H1 (cell line): ENCODE data around the gene APP. TPM values are rescaled to one million over a fixed set of nuclear protein-coding genes. Genes with fewer than 3 reads are reported as not detected.

Source experiments
- CTCF ChIA-PET: fragments of 300-600 bp; sonication (Branson Sonifier 250); formaldehyde crosslinking; loops from one replicate; lab custom pipeline; 2021; ENCODE audit not compliant: partially characterized antibody; lab: Charles Lee
- POLR2A ChIA-PET: fragments of 300-600 bp; sonication (Branson Sonifier 250); formaldehyde crosslinking; loops from one replicate; lab custom pipeline; 2021; ENCODE audit warnings: inconsistent platforms; ENCODE audit not compliant: partially characterized antibody; lab: Charles Lee
- DNase-seq, 2 experiments: peaks; one replicate each; pipeline versions ENCODE4 v3.0.0 to v3.0.0-alpha.2; 2010 to 2022; ENCODE audit warnings: low spot score in 2 of 2, low read depth in 1 of 2, mixed read lengths in 1 of 2
- FAIRE-seq: peaks from 2 replicates; lab custom pipeline; 2011; peaks lifted over from hg19 to GRCh38; lab: Jason Lieb, UNC
- H2AFZ ChIP-seq: 2 replicates; pipeline ENCODE4 v1.8.1; 2012; ENCODE audit warnings: low read length, inconsistent platforms
- H2AK5ac ChIP-seq: 2 replicates; pipeline ENCODE4 v1.6.1; 2013; ENCODE audit warnings: low read depth, low read length
- H2BK120ac ChIP-seq: replicated peaks from 2 replicates; pipeline ENCODE3; 2013; ENCODE audit warnings: low read depth, low read length, inconsistent platforms
- H2BK12ac ChIP-seq: 2 replicates; pipeline ENCODE4 v1.6.1; 2013; ENCODE audit warnings: low read depth, low read length
- H2BK15ac ChIP-seq: 2 replicates; pipeline ENCODE4 v1.6.1; 2013; ENCODE audit warnings: low read length
- H2BK20ac ChIP-seq: 2 replicates; pipeline ENCODE4 v1.6.1; 2013; ENCODE audit warnings: low read length
- H2BK5ac ChIP-seq: 2 replicates; pipeline ENCODE4 v1.6.1; 2013; ENCODE audit warnings: low read depth, low read length
- H3K14ac ChIP-seq: 2 replicates; pipeline ENCODE4 v1.6.1; 2013; ENCODE audit warnings: inconsistent platforms; ENCODE audit not compliant: insufficient read length
- H3K18ac ChIP-seq: 2 replicates; pipeline ENCODE4 v1.6.1; 2013; ENCODE audit warnings: low read length; ENCODE audit errors: extremely low read depth
- H3K23ac ChIP-seq: 2 replicates; pipeline ENCODE4 v1.6.1; 2013; ENCODE audit warnings: inconsistent platforms; ENCODE audit not compliant: insufficient read length
- H3K23me2 ChIP-seq: 2 replicates; pipeline ENCODE4 v1.6.1; 2013; ENCODE audit warnings: low read depth, low read length
- H3K27ac ChIP-seq: 2 replicates; pipeline ENCODE4 v1.6.1; 2011; ENCODE audit warnings: low read depth, low read length, inconsistent platforms
- H3K27me3 ChIP-seq, 4 experiments: replicated peaks in 1 of 4; 1 replicate in 1 of 4; 2 replicates in 3 of 4; pipeline versions ENCODE4 v1.6.1 to v1.8.1; 2011 to 2013; ENCODE audit warnings: low read length in 3 of 4, mild to moderate bottlenecking in 3 of 4, inconsistent platforms in 2 of 4, mixed read lengths in 2 of 4, moderate library complexity in 1 of 4; ENCODE audit not compliant: control insufficient read depth in 3 of 4, insufficient read depth in 3 of 4; ENCODE audit errors: extremely low read depth in 1 of 4
- H3K36me3 ChIP-seq, 4 experiments: 2 replicates each; pipeline versions ENCODE4 v1.6.1 to v1.8.1; 2011 to 2013; ENCODE audit warnings: mild to moderate bottlenecking in 4 of 4, low read length in 3 of 4, moderate library complexity in 2 of 4, control low read depth in 1 of 4, inconsistent platforms in 1 of 4; ENCODE audit not compliant: insufficient read depth in 4 of 4, control insufficient read depth in 2 of 4
- H3K4ac ChIP-seq: replicated peaks from 2 replicates; pipeline ENCODE3; 2013; ENCODE audit warnings: low read length, low read depth, mixed read lengths, inconsistent platforms; ENCODE audit not compliant: insufficient read length
- H3K4me1 ChIP-seq, 4 experiments: replicated peaks in 1 of 4; 1 replicate in 1 of 4; 2 replicates in 3 of 4; pipeline versions ENCODE4 v1.6.1 to v1.8.1; 2011 to 2013; ENCODE audit warnings: low read length in 3 of 4, inconsistent platforms in 2 of 4, mixed read lengths in 1 of 4; ENCODE audit not compliant: insufficient read depth in 4 of 4, control insufficient read depth in 3 of 4
- H3K4me2 ChIP-seq, 2 experiments: 2 replicates each; pipeline versions ENCODE4 v1.6.1 to v1.8.1; 2011 to 2013; ENCODE audit warnings: low read depth in 2 of 2, low read length in 2 of 2, control low read depth in 1 of 2, inconsistent platforms in 1 of 2, mild to moderate bottlenecking in 1 of 2; ENCODE audit not compliant: insufficient read depth in 1 of 2
- H3K4me3 ChIP-seq, 4 experiments: fragments of 200-600, 300-600 bp in 1 of 4; sonication (generic), shearing (Covaris generic), sonication (Bioruptor Twin) in 1 of 4; 2 replicates each; pipeline versions ENCODE4 v1.5.1 to v1.8.1; 2011 to 2016; ENCODE audit warnings: low read length in 4 of 4, low read depth in 3 of 4, control low read depth in 2 of 4, inconsistent platforms in 2 of 4, mild to moderate bottlenecking in 2 of 4, mixed read lengths in 1 of 4, moderate library complexity in 1 of 4; ENCODE audit not compliant: insufficient read depth in 2 of 4; ENCODE audit errors: extremely low read depth in 1 of 4
- H3K56ac ChIP-seq: replicated peaks from 2 replicates; pipeline ENCODE3; 2013; ENCODE audit warnings: low read depth, mild to moderate bottlenecking, mixed read lengths, low read length, inconsistent platforms; ENCODE audit not compliant: insufficient read length
- H3K79me1 ChIP-seq: 2 replicates; pipeline ENCODE4 v1.6.1; 2013; ENCODE audit warnings: low read depth, low read length, control low read depth
- H3K79me2 ChIP-seq, 2 experiments: 2 replicates each; pipeline versions ENCODE4 v1.6.1 to v1.8.1; 2012 to 2013; ENCODE audit warnings: low read length in 2 of 2, mild to moderate bottlenecking in 2 of 2, inconsistent platforms in 1 of 2; ENCODE audit not compliant: insufficient read depth in 2 of 2, control insufficient read depth in 1 of 2
- H3K9ac ChIP-seq, 4 experiments: replicated peaks in 1 of 4; 1 replicate in 1 of 4; 2 replicates in 3 of 4; pipeline versions ENCODE4 v1.6.1 to v1.8.1; 2011 to 2013; ENCODE audit warnings: low read depth in 3 of 4, low read length in 3 of 4, control low read depth in 2 of 4, mild to moderate bottlenecking in 2 of 4, moderate library complexity in 2 of 4, inconsistent platforms in 1 of 4; ENCODE audit errors: extremely low read depth in 1 of 4
- H3K9me3 ChIP-seq, 2 experiments: 2 replicates each; pipeline versions ENCODE4 v1.6.1 to v1.8.1; 2012 to 2013; ENCODE audit warnings: mild to moderate bottlenecking in 2 of 2, moderate library complexity in 2 of 2, control low read depth in 1 of 2, inconsistent platforms in 1 of 2, low read depth in 1 of 2, low read length in 1 of 2, mixed read lengths in 1 of 2; ENCODE audit not compliant: insufficient read depth in 2 of 2
- H4K20me1 ChIP-seq, 2 experiments: replicated peaks in 1 of 2; 2 replicates each; pipeline versions ENCODE3 to v1.8.1; 2011 to 2013; ENCODE audit warnings: inconsistent platforms in 2 of 2, low read length in 2 of 2, mild to moderate bottlenecking in 1 of 2; ENCODE audit not compliant: insufficient read depth in 2 of 2, control insufficient read depth in 1 of 2
- H4K5ac ChIP-seq: 2 replicates; pipeline ENCODE4 v1.6.1; 2013; ENCODE audit warnings: low read length, low read depth, mixed read lengths, inconsistent platforms; ENCODE audit not compliant: insufficient read length
- H4K8ac ChIP-seq: 2 replicates; pipeline ENCODE4 v1.8.0; 2013; ENCODE audit warnings: mild to moderate bottlenecking, moderate library complexity, low read length, inconsistent platforms; ENCODE audit not compliant: insufficient read depth; ENCODE audit errors: extremely low read depth
- H4K91ac ChIP-seq: replicated peaks from 2 replicates; pipeline ENCODE3; 2013; ENCODE audit warnings: low read length, mixed read lengths, inconsistent platforms; ENCODE audit not compliant: insufficient read length
- CTCF ChIP-seq, 3 experiments: IDR thresholded peaks; 1 replicate in 2 of 3; 2 replicates in 1 of 3; pipeline versions ENCODE4 v1.5.1 to v1.6.1; 2011; ENCODE audit warnings: low read length in 3 of 3, mild to moderate bottlenecking in 3 of 3, inconsistent platforms in 2 of 3, low read depth in 1 of 3, moderate library complexity in 1 of 3; ENCODE audit not compliant: insufficient read depth in 1 of 3; ENCODE audit errors: control extremely low read depth in 1 of 3
- KDM4A ChIP-seq: IDR thresholded peaks from one replicate; pipeline ENCODE4 v1.7.1; 2012; ENCODE audit warnings: low read depth, mild to moderate bottlenecking, moderate library complexity, low read length, inconsistent platforms; ENCODE audit not compliant: severe bottlenecking
- WGBS, 2 experiments: shearing (Covaris generic) in 1 of 2; methylation state at CpG; one replicate each; pipeline versions ENCODE4 v1.1.6 to v1.1.7; 2013 to 2015; ENCODE audit warnings: low lambda C conversion rate in 2 of 2, mixed read lengths in 2 of 2, inconsistent platforms in 1 of 2, low coverage in 1 of 2, missing lambda C conversion rate in 1 of 2; ENCODE audit not compliant: insufficient replicate concordance in 2 of 2, insufficient coverage in 1 of 2, insufficient read length in 1 of 2; ENCODE audit errors: extremely low coverage in 1 of 2, missing lambda C conversion rate in 1 of 2; 5-methylcytosine and 5-hydroxymethylcytosine counted together
- polyA plus RNA-seq, 7 experiments: library from polyadenylated mRNA; depleted of rRNA in 3 of 7; stranded (reverse) in 5 of 7; unstranded in 2 of 7; fragments of >200 nt in 5 of 7; fragments of 200-250 nt in 2 of 7; gene quantifications; 1 replicate in 5 of 7; 2 replicates in 1 of 7; 4 replicates in 1 of 7; pipeline versions ENCODE4 v1.2.1 to v1.2.3, GENCODE V29; 2011 to 2013; ENCODE audit warnings: missing spikeins in 2 of 7, mixed read lengths in 2 of 7
- total RNA-seq: library from RNA; stranded (reverse); fragmentation: NEBNext Ultra II Directional; extraction: Animal tissue kit (Norgen Biotek cat#: 25700); gene quantifications from 2 replicates; pipeline ENCODE4 v1.2.1, GENCODE V29; 2021

Gene APP
- total and polyA plus RNA-seq, 2 of the 8 experiments (the other 6 are each of a cell fraction or from before 2014, with no cell fraction given): 375 to 551 TPM

GRCh38 chr21:25890001-25890400 lies 280.6 kb downstream of the APP start:
- Histone ChIP-seq H3K36me3 (peaks cover 4 to 54% (median 37%) of the 10 kb centered on the region in 4 experiments), H2BK20ac (no peak overlapping the region), H3K9me3 (no peaks in the 10 kb centered on the region), H4K5ac (no peak overlapping the region), H3K4me3 (no peak overlapping the region), H2BK120ac (no peak overlapping the region), H3K9ac (no peak overlapping the region), H3K23me2 (no peaks in the 10 kb centered on the region), H3K4ac (no peak overlapping the region), H4K91ac (no peak overlapping the region), H3K14ac (no peak overlapping the region), H3K23ac (no peak overlapping the region), H3K4me2 (no peak overlapping the region), H3K79me2 (no peaks in the 10 kb centered on the region), H3K27ac (no peak overlapping the region), H3K4me1 (no peaks in the 10 kb centered on the region), H2BK5ac (no peak overlapping the region), H2BK12ac (no peak overlapping the region), H2AK5ac (no peak overlapping the region), H2BK15ac (no peak overlapping the region), H2AFZ (no peak overlapping the region), H3K79me1 (no peaks in the 10 kb centered on the region; the same call in 1 of the 2 replicates)
- ChIA-PET POLR2A (no interaction called here), CTCF (interaction anchor here (0.9 to 1.0 kb wide), 2 partner anchors 8 to 242 kb away, joined by 3 to 4 read pairs; no protein-coding TSS in a partner anchor)
- FAIRE-seq: no peak
- 95% methylated on average over 2 of the region's 2 CpGs; no CpG with 5 or more reads in 1 of the 2 experiments for WGBS, 2 experiments
- TF ChIP-seq KDM4A: no peak
- TF ChIP-seq CTCF (IDR thresholded peaks at IDR 0.05; ENCODE audit: control extremely low read depth in 1 of 3, insufficient read depth in 1 of 3, low read depth in 1 of 3, low read length in 3 of 3): no peak
- TF ChIP-seq, all 59 proteins: peak for 0
- Histone ChIP-seq H3K27me3 (no peaks in the 10 kb centered on the region), H4K8ac (no peak overlapping the region; the same call in 1 of the 2 replicates), H3K56ac (no peak overlapping the region), H3K18ac (no peak overlapping the region), H4K20me1 (peaks cover 1 to 2% of the 10 kb centered on the region in 2 experiments)
- no peak for DNase-seq
